ENCODE measurements around the gene MRPL58.

Gene MRPL58

DNA sequence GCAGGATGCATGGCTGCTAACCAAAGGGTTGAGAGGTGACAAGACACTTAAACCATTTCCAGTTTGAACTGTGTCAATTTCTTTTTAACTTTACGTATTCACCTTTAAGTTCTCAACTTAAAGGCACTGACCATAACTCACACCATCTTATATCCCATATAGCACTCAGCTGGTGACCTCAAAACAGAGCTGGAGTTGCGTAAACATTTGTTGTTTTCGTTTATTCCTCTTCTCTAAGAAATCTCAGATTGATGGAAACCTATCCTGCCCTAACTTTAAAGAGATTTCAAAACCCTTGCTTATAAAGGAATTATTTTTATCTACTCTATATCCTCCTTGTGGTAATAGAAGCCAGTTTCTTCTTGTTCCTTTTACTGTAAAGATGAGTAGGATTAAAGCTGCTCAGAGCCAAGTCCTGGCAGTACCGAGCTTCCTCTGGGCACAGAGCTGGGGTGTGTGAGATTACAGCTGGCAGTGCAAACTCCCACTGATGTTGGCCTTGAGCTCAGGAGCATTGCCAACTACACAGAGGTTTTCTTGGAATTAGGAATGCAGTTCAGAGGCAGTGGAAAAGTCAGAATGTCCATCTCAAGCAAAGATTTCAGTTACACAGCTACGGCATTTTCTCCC lies 35.9 kb downstream of the MRPL58 start:
- no peak for DNase-seq

DNA sequence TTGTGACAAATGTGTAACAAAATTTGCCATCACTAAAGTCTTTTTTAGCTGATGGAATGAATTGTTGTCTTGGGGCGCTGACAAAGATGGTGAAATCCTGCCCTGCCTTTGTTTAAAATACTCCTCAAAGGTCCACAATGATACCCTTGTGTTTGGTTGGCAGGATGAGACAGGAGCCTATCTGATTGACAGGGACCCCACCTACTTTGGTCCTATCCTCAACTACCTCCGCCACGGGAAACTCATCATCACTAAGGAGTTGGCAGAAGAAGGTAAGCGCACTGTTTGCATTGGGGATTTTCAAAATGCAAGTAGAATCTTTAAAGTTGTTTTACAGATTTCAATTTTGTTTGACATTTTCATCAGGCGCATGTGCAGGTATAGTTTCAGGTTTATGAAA lies 36.6 kb downstream of the MRPL58 start:
- no peak for DNase-seq

DNA sequence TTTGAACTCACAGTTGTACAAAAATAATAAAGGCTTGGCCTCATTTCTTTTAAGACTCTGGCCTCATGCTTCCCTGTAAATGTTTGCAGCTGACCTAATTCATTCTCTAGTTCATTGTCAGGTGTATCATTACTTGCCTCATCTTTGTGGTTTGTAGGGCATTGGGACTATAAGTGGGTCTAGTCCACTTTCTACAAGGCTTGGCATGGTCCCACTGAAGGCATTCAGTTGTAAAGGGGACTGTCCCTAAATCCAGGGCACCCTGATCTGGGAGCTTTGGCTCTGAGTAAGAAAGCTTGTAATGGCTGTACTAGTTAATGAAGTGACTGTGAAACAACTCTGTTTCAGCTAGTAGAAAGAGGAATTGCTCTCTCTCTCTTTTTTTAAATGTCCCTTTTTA lies 37.2 kb downstream of the MRPL58 start:
- DNase-seq, result no peak

DNA sequence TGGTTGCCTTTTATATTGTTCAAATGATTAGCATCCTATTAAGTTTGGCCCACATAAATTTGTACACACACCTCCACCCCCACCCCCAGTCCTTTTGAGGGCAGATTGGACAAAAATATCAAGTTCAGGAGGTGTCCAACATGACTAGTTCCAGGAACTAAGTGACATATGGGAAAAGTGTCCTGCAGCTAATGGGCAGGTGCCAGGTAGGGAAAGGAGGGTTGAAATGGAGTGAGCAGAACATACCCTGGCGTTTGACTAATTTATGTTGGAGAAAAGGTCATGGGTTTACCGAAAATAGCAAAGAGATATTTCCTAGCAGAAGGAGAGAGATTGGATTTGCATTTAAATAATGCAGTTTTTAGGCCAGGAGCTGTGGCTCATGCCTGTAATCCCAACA lies 39.5 kb downstream of the MRPL58 start:
- no peak for DNase-seq

DNA sequence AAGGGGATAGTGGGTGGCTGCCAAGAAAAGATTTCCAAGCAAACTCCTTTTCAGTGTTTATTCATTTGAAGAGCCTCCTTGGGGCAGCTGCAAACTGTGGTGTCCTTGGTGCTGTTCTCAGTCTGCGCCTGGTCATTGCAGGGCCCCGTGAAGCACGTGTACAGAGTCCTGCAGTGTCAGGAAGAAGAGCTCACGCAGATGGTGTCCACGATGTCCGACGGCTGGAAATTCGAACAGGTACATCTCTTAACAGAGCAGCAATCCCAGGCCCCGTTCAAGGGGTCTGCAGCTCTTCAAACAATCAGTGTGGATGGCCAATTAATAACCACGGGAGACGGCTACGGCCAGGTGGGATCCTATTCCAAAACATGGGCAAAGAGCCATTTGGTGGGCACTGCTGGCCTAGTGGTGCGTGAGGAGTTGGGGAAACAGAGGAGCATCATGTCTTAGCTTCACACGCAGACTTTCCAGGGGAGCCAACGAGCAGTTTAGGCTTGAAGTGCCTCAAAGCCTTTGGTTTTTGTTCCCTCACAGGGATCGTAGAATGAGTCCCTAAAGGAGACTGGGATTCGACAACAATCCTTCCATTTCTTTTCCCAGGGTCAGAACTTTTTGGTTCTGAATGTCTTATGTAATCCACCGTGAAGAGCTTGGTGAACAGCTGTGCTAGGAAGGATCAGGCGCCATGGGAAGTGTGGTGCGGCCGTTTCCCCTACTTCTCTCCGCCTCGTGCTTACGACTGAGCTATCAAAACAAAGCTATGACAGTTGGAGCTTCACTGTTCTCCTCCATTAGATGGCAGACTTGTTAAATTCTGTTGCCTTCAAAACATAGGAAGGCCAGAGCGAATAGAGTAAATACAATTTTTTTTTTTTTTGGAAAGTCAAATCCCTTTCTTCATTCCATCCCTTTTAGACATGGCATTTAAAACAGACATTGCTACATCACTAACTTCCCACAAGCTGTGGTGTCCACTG lies 47.2 kb downstream of the MRPL58 start:
- DNase-seq, result no peak

DNA sequence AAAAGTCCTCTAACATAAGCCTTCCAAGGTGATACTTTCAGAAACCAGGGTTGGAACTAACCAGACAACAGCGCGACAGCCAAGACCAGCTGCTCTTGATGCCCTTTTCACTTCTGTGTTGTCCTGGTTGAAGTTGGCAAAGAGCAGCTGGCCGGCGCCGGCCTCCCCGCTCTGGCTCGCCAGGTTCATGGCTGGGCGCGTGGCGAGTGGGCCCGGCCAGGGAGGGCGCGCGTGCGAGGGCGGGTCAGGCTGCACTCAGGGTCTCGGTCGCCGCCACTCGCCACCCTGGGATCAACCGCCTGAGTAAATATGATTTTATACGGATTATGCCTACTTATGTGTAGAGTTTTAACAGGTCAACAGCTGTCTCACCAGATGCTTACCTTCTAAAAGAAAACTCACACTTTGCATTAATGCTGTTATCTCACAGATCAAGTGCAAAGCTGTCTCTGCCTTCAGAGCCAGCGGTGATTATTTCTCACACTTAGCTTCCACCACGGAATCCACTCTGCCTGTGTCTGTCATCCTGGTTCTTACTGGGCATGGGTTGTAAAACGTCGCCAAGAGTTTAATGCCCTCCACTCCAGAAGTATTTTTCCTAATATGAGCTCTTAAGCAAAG lies 48.1 kb downstream of the MRPL58 start:
- no peak for DNase-seq

DNA sequence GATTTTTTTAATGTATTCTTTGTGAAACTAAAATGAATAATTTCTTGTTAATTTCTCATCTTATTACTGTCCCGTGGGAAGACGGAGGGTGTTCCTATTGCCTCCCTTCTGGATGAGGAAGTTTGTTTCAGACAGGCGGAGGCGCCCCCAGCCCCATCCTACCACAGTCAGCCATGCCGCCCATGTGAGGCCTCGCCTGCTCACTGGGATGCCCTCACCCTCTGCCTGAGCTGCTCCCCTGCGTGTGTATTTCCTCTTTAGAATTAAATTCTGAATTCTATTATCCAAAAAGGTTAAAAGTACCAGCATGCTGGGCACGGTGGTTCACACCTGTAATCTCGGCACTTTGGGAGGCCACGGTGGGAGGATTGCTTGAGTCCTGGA lies 48.6 kb downstream of the MRPL58 start:
- DNase-seq, result no peak

DNA sequence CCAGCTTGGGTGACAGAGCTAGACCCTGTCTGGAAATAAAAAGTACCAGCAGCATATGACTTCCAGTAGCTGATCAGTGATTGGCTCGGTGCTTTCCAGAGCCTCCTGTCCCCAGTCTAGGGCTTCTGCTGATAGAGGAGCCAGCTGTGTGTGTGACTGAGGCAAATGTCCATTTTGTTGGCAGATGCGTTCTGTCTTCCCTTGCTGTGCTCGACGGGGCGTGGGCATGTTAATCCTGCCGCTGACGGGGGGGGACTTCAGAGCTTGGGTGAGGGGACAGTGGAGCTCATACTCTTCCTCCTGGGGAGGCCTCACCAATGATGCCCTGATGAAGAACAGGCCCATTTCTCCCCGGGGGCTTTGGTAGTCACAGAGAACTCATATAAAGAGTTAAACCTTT lies 49.1 kb downstream of the MRPL58 start:
- no peak for DNase-seq

DNA sequence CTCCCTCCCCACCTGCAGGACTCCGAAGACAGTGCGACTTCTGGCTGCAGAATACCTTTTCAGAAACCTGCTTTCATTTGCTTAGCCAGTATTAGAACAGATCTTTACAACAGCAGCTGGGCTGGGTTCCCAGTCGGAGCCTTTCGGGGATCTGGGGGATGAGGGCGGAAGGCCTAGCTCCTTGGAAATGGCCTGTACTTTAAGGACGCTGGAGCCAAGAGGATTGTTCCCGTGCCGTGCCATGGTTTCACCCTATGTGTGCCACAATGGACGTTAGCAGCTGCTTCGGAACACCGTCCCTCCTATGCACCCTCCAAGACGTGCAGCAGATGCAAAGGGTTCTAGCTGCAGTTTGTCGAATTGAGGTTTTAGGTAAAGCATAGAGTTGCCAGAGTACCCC lies 50.7 kb downstream of the MRPL58 start:
- no peak for DNase-seq

DNA sequence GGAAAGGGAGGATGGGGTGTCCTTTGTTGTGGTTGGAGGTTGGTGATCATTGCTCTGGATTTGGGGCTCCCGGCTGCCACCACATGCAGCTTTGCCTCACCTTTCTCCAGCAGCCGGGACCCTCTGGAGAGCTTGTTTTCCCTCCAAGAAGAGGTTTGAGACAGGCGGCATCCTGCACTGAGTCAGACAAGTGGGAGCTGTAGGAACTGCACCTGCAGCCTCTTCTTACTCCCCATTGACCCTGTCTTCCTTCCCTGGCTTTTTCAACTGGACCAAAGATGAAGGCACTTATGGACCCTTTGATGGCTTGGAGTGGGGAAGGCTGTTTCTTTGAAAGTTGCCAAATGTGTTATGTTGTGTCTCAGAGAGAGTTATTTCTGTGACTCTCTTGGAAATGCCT lies 51.2 kb downstream of the MRPL58 start:
- no peak for DNase-seq

DNA sequence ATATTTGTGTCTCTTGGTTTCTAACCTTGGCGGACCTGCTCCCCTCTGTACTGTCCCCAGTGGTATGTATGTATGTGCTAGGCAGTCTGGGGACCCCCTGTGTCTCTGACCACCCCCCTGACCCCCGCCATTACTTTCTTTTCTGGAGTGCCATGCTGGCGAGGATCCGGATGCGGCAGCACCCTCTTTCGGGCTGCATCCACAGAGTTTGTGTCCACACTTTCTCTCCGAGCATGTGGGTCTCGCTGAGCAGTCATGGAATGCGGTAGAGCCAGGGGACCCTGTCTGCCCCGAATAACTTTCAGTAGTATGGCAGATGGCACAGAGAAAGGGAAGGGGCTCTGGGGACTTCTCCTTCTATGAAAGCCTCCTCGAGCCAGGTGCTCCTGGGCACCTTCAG lies 51.6 kb downstream of the MRPL58 start:
- no peak for DNase-seq

DNA sequence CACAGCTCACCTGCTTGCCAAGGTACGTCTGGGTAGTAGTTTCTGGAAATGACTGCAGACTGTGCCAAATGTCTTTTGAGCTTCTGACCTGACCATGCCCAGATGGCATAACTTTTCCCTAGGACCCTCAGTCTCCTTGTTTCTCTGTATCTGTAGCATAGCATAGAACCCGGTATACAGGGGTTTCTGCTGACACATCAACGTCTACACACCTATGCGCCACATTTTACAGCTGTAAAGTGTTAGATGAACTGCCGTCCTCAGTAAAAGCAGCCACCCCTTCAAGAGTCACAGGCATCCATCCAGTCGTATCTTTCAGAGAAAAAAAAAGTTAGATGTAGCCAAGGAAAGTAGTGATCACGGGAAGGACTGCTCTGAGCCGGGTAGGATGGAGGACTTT lies 52.0 kb downstream of the MRPL58 start:
- no peak for DNase-seq

DNA sequence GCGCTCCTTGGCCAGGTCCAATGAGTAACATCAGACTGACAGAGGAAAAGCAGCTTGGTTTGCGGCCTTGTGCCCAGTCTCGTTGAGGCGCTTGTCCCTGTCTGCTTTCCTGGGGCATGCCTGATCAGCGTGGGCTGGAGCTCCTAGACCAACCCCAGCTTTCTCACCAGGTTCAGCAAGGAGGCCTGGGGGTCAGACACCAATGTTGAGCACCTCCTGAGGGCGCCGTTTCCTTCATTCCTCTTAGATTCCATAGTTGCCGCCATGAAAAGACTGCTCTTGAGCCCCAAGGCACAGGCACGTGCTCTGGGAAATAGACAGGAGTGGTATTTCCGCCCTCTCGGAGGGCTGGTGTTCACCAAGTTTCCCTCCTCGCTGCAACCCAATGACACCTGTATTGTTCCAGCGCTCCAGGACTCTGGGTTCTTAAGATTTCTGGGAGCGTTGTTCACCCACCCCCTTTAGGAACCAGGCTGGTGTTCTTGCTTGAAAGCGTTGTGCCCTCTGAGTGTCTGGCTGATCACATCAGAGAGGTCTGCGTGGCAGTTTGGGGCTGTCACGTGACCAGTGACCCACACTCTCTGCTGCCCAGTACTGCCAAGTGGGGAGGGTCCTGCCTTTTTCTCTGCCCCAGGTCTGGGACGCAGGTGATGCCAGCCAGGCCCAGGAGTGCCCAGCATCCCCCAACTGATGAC lies 52.5 kb downstream of the MRPL58 start:
- DNase-seq, result no peak

DNA sequence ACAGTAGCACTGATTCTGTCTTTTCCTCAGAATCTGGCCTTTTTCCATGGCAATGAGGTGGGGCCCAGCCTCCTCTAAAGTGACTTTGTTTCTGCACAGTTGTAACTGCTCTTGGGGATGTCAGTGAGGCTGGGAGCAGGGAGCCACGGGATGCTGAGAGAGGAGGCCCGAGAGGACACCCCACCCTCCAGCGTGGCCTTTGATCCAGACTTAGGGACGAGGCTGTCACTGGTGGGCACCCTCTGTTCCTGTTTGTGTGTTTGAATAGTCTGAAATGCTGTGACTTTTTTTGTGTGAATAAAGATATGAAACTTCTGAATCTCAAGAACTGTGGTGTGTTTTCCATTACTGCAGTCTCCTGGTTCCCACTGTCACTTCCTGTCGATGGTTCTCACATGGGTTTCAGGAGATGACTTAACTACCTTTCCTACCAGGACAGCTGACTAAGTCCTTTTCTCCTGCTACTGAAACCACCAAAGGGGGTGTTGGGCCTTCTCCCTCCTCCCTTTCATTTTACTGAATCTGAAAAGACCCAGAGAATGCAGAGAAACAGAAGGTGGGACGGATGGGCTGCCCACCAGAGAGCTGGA lies 53.2 kb downstream of the MRPL58 start:
- DNase-seq, result no peak

DNA sequence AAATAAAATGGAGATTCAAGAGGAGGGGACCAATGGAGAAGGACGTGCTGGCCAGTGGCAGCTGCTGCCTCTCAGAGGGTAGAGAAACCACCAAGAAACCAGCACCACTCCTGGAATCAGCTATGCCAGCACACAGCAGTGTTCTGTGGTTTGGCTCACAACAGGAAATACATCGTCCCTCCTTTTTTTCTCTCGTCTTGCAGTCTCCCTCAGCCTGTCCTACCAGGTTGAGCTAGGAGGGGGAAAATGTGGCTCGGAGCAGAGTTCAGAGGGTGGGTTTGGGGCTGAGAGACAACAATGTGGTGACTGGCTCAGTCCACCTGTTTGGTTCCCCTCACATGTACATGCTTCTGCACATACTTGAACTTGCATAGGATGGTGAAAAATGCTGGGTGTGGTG lies 55.4 kb downstream of the MRPL58 start:
- DNase-seq, result no peak

DNA sequence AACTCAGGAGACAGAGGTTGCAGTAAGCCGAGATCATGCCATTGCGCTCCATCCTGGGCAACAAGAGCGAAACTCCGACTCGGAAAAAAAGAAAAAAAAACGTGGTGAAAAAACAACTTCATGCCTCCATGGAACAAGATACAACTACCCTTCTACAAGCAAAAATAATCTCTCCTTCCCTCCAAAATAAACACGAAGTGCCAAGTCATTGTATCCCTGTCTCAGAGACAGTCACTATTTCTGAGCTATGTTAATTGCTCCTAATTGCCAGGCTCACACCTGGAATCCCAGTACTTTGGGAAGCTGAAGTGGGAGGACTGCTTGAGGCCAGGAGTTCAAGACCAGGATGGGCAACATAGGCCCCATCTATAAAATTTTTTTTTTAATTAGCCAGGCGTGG lies 56.3 kb downstream of the MRPL58 start:
- no peak for DNase-seq

DNA sequence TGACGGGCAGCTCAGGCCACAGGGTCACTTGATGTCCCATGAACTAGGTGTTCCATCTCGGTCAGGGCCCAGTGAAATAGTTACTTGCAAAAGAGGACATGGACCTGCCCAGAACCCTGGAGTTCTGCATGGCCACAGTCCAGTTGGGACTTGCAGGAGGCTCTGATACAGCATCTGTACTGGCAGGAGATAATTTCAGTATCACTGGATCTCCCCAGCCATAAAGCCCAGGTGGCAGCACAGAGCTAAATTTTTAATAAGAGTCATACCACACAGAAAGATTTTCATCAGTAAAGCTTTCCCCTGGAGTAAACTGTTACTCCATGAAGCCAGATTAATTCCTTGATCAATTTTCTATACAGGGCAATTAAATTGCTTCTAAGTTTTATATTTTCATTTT lies 57.3 kb downstream of the MRPL58 start:
- no peak for DNase-seq

All from activated effector memory CD4-positive, alpha-beta T cell treated with anti-CD3 and anti-CD28 coated beads, Interleukin-2, amount 50 U/mL, for 16 hours (primary cell).